Esophagus mucosa (tissue), 1 donor: ENCODE data around the gene MIS18A. TPM values are rescaled to one million over a fixed set of nuclear protein-coding genes. Genes with fewer than 3 reads are reported as not detected.

ENCODE experiments used
- ATAC-seq: fragments of 200-7000 bp; cut with Tn5 transposase; one replicate; pipeline ENCODE4 v1.9.1; 2020
- total RNA-seq: library from RNA; stranded (reverse); gene quantifications from one replicate; pipeline ENCODE4 v1.2.4, GENCODE V29; 2023
- donor health status: DM: yes; HTN: yes; CAD: no.

Gene MIS18A
- total RNA-seq, 1 donor from 2014 or later: 10.1 TPM

GRCh38 chr21:32252136-32252535 lies 26.7 kb downstream of the MIS18A start:
- no peak for ATAC-seq

- ATAC-seq: no peak
Observed at GRCh38 chr21:32249511-32250280, 29.2 kb downstream of the MIS18A start.

DNA sequence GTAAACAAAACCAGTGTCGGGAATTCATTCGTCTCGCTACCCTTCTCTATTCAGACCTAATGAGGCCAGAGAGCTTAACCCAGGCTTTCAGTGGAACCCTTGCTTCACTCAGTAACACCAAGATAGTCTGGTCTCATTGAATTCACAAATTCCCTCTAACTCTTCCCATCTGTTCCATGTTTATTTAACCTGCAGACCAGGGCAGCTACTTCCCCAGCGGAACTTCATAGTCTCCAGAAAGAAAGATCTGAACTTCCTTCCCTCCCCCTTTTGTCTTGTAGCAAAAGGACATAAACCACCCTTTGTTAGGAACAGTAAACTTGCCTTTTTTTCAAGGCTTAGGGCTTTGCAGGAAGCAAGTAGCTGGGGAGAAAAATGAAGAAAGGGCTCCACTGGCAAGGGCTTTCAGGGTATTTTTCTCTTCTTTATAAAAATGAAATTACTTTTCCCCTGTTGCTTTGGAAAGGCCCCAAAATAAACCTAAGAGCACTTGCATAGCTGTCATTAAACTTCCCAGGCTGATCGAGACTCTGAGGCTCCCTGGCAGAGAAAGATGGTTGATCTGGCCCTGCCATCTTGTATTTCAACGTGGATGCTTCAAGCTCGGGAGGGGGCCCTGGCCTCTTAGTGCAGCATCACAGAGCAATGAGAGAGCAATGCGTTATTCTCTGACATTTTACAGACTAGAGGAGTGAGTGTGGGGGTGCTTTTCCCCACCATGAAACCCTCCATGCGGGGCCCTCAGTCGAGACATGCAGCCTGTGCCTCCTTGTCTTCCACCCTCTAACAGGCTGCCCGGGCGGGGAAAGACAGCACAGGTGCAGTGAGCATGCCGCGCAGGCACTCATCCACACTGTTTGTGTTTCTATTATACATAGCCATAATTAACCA lies 30.0 kb downstream of the MIS18A start:
- no peak for ATAC-seq

DNA sequence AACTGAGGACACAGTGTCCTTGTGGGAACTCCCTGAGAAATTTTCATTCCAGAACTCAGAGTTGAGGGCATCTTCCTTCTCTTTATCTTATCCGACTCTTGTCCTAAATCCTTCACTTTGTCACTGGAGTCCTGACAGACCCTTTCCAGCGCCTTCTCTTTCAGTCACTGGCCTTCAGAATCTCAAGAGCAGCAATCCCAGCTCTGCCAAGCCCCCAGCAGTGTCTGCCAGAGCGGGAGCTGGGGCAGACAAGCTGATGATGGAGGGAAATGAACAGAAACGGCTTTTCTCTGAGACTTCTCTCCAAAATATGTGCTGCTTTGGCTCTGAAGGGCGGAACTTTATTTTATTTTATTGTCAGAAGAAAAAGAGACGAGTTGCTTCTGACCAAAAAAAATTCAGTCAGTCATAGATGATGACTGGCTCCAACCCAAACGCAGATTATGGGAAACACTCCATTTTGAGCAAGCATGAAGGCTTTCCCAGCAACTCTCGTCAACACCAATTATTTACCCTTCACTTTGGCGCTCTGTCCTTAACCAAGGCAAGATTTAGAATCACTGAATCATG lies 32.2 kb downstream of the MIS18A start:
- ATAC-seq: no peak

DNA sequence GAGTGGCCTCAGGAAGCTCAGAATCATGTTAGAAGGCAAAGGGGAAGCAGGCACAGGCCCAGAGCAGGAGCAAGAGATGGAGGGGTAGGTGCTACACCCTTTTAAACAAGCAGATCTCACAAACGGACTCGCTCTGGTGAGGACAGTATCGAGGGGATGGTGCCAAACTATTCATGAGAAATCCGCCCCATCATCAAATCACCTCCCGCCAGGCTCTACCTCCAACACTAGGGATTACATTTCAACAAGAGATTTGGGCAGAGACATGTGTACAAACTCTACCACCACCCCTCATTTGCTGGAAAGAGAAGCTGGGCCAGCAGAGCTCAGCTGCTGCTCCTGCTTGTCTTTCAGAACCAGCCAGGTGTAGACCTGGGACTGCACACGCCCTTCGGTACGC lies 32.9 kb downstream of the MIS18A start:
- ATAC-seq: no peak

GRCh38 chr21:32240851-32241687 lies 37.8 kb downstream of the MIS18A start:
- no peak for ATAC-seq

DNA sequence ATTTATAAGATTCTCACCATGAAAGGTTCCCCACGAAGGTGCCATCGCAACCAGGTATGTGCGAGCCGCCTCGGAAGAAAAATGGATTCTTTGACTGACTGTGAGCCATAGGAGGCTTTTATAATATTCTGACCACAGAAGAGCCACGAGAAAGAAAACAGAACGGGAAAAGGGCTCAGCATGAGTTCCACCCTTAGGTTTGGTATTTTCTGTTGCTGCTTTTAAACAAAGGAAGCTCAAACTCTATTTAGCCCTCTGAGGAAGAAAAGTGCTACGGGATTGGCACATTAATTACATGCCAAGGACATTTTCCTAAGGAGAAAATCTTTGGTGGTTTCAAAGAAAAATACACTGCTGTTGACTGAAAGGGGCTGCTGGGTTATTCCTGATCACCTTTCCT lies 39.3 kb downstream of the MIS18A start:
- no peak for ATAC-seq

DNA sequence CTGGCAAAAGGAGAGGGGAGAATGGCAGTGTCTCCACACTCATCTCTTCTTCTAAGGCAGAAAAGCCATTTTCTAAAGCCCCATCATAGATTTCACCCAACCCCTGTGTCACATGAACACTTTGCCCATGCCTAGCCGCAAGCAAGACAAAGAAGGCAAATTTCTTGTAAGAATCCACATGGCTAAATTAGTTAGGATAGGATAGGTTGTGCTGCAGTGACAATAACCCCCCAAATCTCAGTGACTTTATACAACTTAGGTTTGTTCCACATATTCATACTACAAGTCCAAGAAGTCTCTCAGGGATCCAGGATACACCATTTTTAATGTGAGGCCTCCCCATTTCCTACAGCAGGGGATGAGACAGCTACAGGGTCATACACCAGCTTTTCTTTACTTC lies 40.8 kb downstream of the MIS18A start:
- ATAC-seq: no peak

GRCh38 chr21:32237021-32237420 lies 41.8 kb downstream of the MIS18A start:
- no peak for ATAC-seq

GRCh38 chr21:32233722-32234301 lies 45.0 kb downstream of the MIS18A start:
- no peak for ATAC-seq

DNA sequence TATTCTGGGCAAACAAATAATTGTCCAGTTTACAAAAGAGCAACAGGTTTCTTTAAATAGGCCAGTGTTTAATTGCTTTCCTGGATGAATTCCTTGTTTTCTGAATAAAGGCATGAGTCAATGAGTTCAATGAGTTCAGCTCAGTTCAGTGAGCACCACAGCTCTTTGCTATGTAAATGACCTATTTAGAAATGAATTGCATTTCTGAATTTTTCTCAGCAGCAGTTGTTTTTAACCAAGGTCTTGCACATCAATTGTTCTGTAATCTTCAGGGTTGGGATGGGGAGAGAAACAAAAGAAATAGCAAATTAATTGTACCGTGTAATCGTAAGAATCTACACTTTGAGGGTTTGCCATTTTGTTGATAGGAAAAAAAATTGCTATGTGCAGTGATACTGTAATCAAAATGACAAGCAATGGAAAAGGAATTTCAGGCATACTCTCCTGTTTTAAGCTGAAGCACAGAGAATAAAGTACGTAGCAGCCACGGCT lies 45.7 kb downstream of the MIS18A start:
- ATAC-seq: no peak

DNA sequence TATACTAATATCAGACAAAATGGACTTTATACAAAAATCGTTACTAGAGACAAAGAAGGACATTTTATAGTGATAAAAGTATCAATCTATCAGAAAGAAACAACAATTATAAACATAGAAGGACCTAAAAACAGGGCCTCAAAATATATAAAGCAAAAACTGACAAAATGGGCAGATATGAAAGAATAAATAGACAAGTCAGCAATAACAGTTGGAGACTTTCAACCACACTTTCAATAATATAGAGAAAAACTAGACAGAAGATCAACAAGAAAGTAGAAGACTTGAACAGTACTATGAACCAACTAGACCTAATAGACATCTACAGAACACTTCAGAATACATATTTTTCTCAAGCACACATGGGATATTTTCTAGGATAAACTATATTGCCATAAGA lies 52.4 kb downstream of the MIS18A start:
- no peak for ATAC-seq

Other genes starting within 250 kb of the MIS18A start
- gene MRAP, start 19.8 kb upstream of the MIS18A start, total RNA-seq: not detected
- gene URB1, start 114.0 kb upstream of the MIS18A start, total RNA-seq: 14.8 TPM
- 23.8 TPM for gene EVA1C, start 133.7 kb upstream of the MIS18A start, total RNA-seq